Loucy (cell line): Measurements from ENCODE around the gene TMPRSS2.
"Not testable (repeated sequence)": the region's sequence is repeated elsewhere in the genome, so short reads cannot be mapped to it uniquely, and the experiment has no call there.

ENCODE experiments used
- H2AFZ ChIP-seq: fragments of 200-600 bp; sonication (generic); 2 replicates; pipeline ENCODE4 v1.6.0; 2016; ENCODE audit warnings: antibody characterized with exemption, mild to moderate bottlenecking, low read length, moderate library complexity
- H3F3A ChIP-seq: fragments of 200-600 bp; 2 replicates; pipeline ENCODE4 v1.6.0; 2016; ENCODE audit warnings: antibody characterized with exemption, low read depth, mild to moderate bottlenecking
- H3K27me3 ChIP-seq: fragments of 200-600 bp; sonication (generic); 2 replicates; pipeline ENCODE4 v1.6.1; 2014; ENCODE audit warnings: low read length, mild to moderate bottlenecking; ENCODE audit not compliant: insufficient read depth, poor library complexity, severe bottlenecking
- H3K36me3 ChIP-seq: fragments of 200-600 bp; sonication (generic); 2 replicates; pipeline ENCODE4 v1.6.1; 2016; ENCODE audit warnings: low read length; ENCODE audit not compliant: insufficient read depth
- H3K4me1 ChIP-seq: fragments of 200-600 bp; sonication (generic); 2 replicates; pipeline ENCODE4 v1.5.1; 2014; ENCODE audit warnings: low read length, mild to moderate bottlenecking; ENCODE audit not compliant: insufficient read depth, poor library complexity, severe bottlenecking
- H3K4me2 ChIP-seq: fragments of 200-600 bp; sonication (generic); 2 replicates; pipeline ENCODE4 v1.6.0; 2014; ENCODE audit warnings: antibody characterized with exemption, low read length, low read depth, mild to moderate bottlenecking; ENCODE audit not compliant: poor library complexity, severe bottlenecking
- H3K4me3 ChIP-seq: fragments of 200-600 bp; sonication (generic); 2 replicates; pipeline ENCODE4 v1.5.1; 2014; ENCODE audit warnings: low read length, mild to moderate bottlenecking, mixed read lengths; ENCODE audit not compliant: poor library complexity, severe bottlenecking
- H3K79me2 ChIP-seq: fragments of 200-600 bp; sonication (generic); 2 replicates; pipeline ENCODE4 v1.6.1; 2014; ENCODE audit warnings: low read length; ENCODE audit not compliant: insufficient read depth
- H3K9ac ChIP-seq: fragments of 200-600 bp; sonication (generic); 2 replicates; pipeline ENCODE4 v1.6.0; 2014; ENCODE audit warnings: mild to moderate bottlenecking, low read depth, low read length, moderate library complexity; ENCODE audit not compliant: poor library complexity, severe bottlenecking
- H3K9me2 ChIP-seq: fragments of 200-600 bp; sonication (generic); replicated peaks from 2 replicates; pipeline ENCODE4 v1.6.1; 2016; ENCODE audit warnings: low read depth, low read length, mixed read lengths
- H3K9me3 ChIP-seq: fragments of 200-600 bp; sonication (generic); 2 replicates; pipeline ENCODE4 v1.6.1; 2014; ENCODE audit warnings: mild to moderate bottlenecking, antibody characterized with exemption, low read length, low read depth; ENCODE audit not compliant: insufficient read depth
- H4K20me1 ChIP-seq: fragments of 200-600 bp; sonication (generic); 2 replicates; pipeline ENCODE4 v1.6.0; 2014; ENCODE audit warnings: antibody characterized with exemption, low read length, mild to moderate bottlenecking; ENCODE audit not compliant: insufficient read depth, poor library complexity, severe bottlenecking
- CTCF ChIP-seq: fragments of 200-600 bp; sonication (generic); conservative IDR thresholded peaks from 2 replicates; pipeline ENCODE4 v1.5.1; 2014; ENCODE audit warnings: mild to moderate bottlenecking, antibody characterized with exemption, low read length
- EZH2phosphoT487 ChIP-seq: fragments of 200-600 bp; IDR thresholded peaks from 2 replicates; pipeline ENCODE4 v1.6.1; 2018; ENCODE audit warnings: antibody characterized with exemption, mild to moderate bottlenecking, moderate library complexity, borderline replicate concordance

Gene TMPRSS2

GRCh38 chr21:41425954-41426675 lies 81.8 kb downstream of the TMPRSS2 start, which contains the start of gene MX1:
Gene MX1 (plus strand): TSS chr21:41426239. CDS start chr21:41432071, 5,832 bp downstream.
- no peak within 1 kb of the TSS for H3K9ac ChIP-seq
- no peaks in the 10 kb centered on the region for H3K36me3 ChIP-seq
- no peaks in the 10 kb centered on the region for H3K9me2 ChIP-seq
- H3K4me3 ChIP-seq, result no peak within 1 kb of the TSS
- TF ChIP-seq EZH2phosphoT487 (no peak), CTCF (no peak)
- H3K4me1 ChIP-seq, result no peaks in the 10 kb centered on the region
- no peaks in the 10 kb centered on the region for H3K79me2 ChIP-seq
- H3K9me3 ChIP-seq, result no peaks in the 10 kb centered on the region
- no peaks in the 10 kb centered on the region for H4K20me1 ChIP-seq
- H3K4me2 ChIP-seq, result no peak within 1 kb of the TSS
- no peak within 1 kb of the TSS for H2AFZ ChIP-seq
- H3K27me3 ChIP-seq, result no peaks in the 10 kb centered on the region
- H3F3A ChIP-seq, result no peaks in the 10 kb centered on the region

- no peaks in the 10 kb centered on the region for H3K79me2 ChIP-seq
These were observed 82.4 kb downstream of the TMPRSS2 start for GRCh38 chr21:41425588-41425953.

GRCh38 chr21:41423305-41423636 lies 84.7 kb downstream of the TMPRSS2 start:
- H3K4me1 ChIP-seq, H3K9me2 ChIP-seq, H3F3A ChIP-seq, H2AFZ ChIP-seq, H4K20me1 ChIP-seq, H3K9ac ChIP-seq, H3K9me3 ChIP-seq, H3K79me2 ChIP-seq, H3K36me3 ChIP-seq, H3K4me2 ChIP-seq, H3K4me3 ChIP-seq, H3K27me3 ChIP-seq: not testable (repeated sequence)

More at GRCh38 chr21:41425588-41425953, 82.4 kb downstream of the TMPRSS2 start:
- Histone ChIP-seq H2AFZ (no peak overlapping the region), H3K4me2 (no peak overlapping the region), H3K4me1 (no peaks in the 10 kb centered on the region), H3K36me3 (no peaks in the 10 kb centered on the region), H3K4me3 (no peak overlapping the region), H3K27me3 (no peaks in the 10 kb centered on the region), H3K9me2 (no peaks in the 10 kb centered on the region), H3K9ac (no peak overlapping the region), H3K9me3 (no peaks in the 10 kb centered on the region), H3F3A (no peaks in the 10 kb centered on the region), H4K20me1 (no peaks in the 10 kb centered on the region)
- no peak for TF ChIP-seq EZH2phosphoT487
- no peak for TF ChIP-seq CTCF
